Right lobe of liver (tissue), 4 donors: Measurements from ENCODE around the gene HOXA3.

Experiments
- CTCF ChIP-seq, 4 donors: fragments of 200-600 bp in 3 of 4; fragments of 450-650 bp in 1 of 4; IDR thresholded peaks; one replicate each; pipeline versions ENCODE4 v1.5.1 to v1.8.0; 2016 to 2022; ENCODE audit warnings: antibody characterized with exemption in 4 of 4, mild to moderate bottlenecking in 2 of 4
- POLR2A ChIP-seq: fragments of 450-650 bp; IDR thresholded peaks from one replicate; pipeline ENCODE4 v1.6.1; 2017; ENCODE audit warnings: antibody characterized with exemption, mild to moderate bottlenecking
- donor health status: DM: no; HTN: no; CAD: no.
- donor health status: DM: no; HTN: no; CAD: no.
- donor health status: DM: no; HTN: yes; CAD: no.

- no peak for TF ChIP-seq CTCF (IDR thresholded peaks at IDR 0.05)
- TF ChIP-seq POLR2A = no peak
Measured at GRCh38 chr7:27160145-27160545, 7.8 kb upstream of the HOXA3 start.
